BJ (cell line): ENCODE data around the gene UGGT2. TPM values are rescaled to one million over a fixed set of nuclear protein-coding genes. Genes with fewer than 3 reads are reported as not detected.

ENCODE experiments used
- CTCF ChIA-PET: fragments of 350-600 bp; formaldehyde crosslinking; extraction: SDS; loops from one replicate; lab custom pipeline; 2021; ENCODE audit warnings: antibody characterized with exemption, inconsistent platforms; lab: Yijun Ruan, JAX
- POLR2A ChIA-PET: fragments of 300-600 bp; sonication (Branson Sonifier 250); formaldehyde crosslinking; extraction: SDS; loops from one replicate; lab custom pipeline; 2021; ENCODE audit warnings: antibody characterized with exemption; lab: Charles Lee
- DNase-seq: peaks from one replicate; pipeline ENCODE4 v3.0.0-alpha.2; 2011; ENCODE audit warnings: low read depth
- H3K27me3 ChIP-seq: 2 replicates; pipeline ENCODE4 v1.6.0; 2011; ENCODE audit warnings: low read length; ENCODE audit not compliant: control insufficient read depth, insufficient read depth
- H3K36me3 ChIP-seq: 2 replicates; pipeline ENCODE4 v1.5.1; 2011; ENCODE audit warnings: low read length; ENCODE audit not compliant: control insufficient read depth, insufficient read depth
- H3K4me3 ChIP-seq: 2 replicates; pipeline ENCODE4 v1.5.1; 2011; ENCODE audit warnings: low read depth, mild to moderate bottlenecking, control low read depth, low read length
- CTCF ChIP-seq: IDR thresholded peaks from 2 replicates; pipeline ENCODE4 v1.5.1; 2011; ENCODE audit warnings: low read depth, mild to moderate bottlenecking, control low read depth, inconsistent platforms, low read length, moderate library complexity; ENCODE audit not compliant: insufficient read depth
- polyA plus RNA-seq: library from polyadenylated mRNA; depleted of rRNA; stranded (reverse); fragments of >200 nt; gene quantifications from 2 replicates; pipeline ENCODE4 v1.2.3, GENCODE V29; 2011

UGGT2 gene
- polyA plus RNA-seq, 1 experiment, result 20.2 TPM

- Histone ChIP-seq H3K27me3 (no peaks in the 10 kb centered on the region), H3K36me3 (peaks cover 2% of the 10 kb centered on the region), H3K4me3 (no peak overlapping the region)
- no peak for DNase-seq
- ChIA-PET POLR2A (no interaction called here), CTCF (no interaction called here)
- no peak for TF ChIP-seq CTCF
Observed at GRCh38 chr13:95970878-95971277, 82.3 kb downstream of the UGGT2 start.

GRCh38 chr13:95968906-95969305 lies 84.3 kb downstream of the UGGT2 start:
- POLR2A ChIA-PET, result no interaction called here
- DNase-seq, result no peak

GRCh38 chr13:95957331-95957730 lies 95.9 kb downstream of the UGGT2 start:
- Histone ChIP-seq H3K36me3 (no peaks in the 10 kb centered on the region), H3K27me3 (no peaks in the 10 kb centered on the region), H3K4me3 (no peak overlapping the region)
- no peak for DNase-seq
- TF ChIP-seq CTCF, result no peak
- ChIA-PET CTCF (no interaction called here), POLR2A (no interaction called here)

More at GRCh38 chr13:95968906-95969305, 84.3 kb downstream of the UGGT2 start:
- no peak for TF ChIP-seq CTCF
- no peak overlapping the region for H3K4me3 ChIP-seq
- H3K36me3 ChIP-seq, result peaks cover 2% of the 10 kb centered on the region
- CTCF ChIA-PET, result no interaction called here
- no peaks in the 10 kb centered on the region for H3K27me3 ChIP-seq

- Histone ChIP-seq H3K36me3 (no peaks in the 10 kb centered on the region), H3K27me3 (no peaks in the 10 kb centered on the region), H3K4me3 (no peak overlapping the region)
- POLR2A ChIA-PET, result no interaction called here
- CTCF ChIA-PET, result no interaction called here
- DNase-seq, result no peak
- no peak for TF ChIP-seq CTCF
Observed at GRCh38 chr13:95956589-95957148, 96.5 kb downstream of the UGGT2 start.

- no peak for TF ChIP-seq CTCF
- Histone ChIP-seq H3K36me3 (no peaks in the 10 kb centered on the region), H3K4me3 (no peak overlapping the region), H3K27me3 (no peaks in the 10 kb centered on the region)
- CTCF ChIA-PET, result no interaction called here
- DNase-seq, result no peak
- POLR2A ChIA-PET, result no interaction called here
Observed at GRCh38 chr13:95955719-95956118, 97.5 kb downstream of the UGGT2 start.
